Heart right ventricle (tissue), 16 donors: ENCODE results near the gene C10orf67. TPM values are rescaled to one million over a fixed set of nuclear protein-coding genes. Genes with fewer than 3 reads are reported as not detected.

ENCODE experiments used
- ATAC-seq, 8 donors: fragments of 200-7000 bp; cut with Tn5 transposase; one replicate each; pipeline ENCODE4 v1.9.1; 2020; ENCODE audit warnings: mild to moderate bottlenecking in 8 of 8, moderate library complexity in 8 of 8, moderate number of reproducible peaks in 1 of 8
- DNase-seq, 2 donors: peaks; one replicate each; pipeline ENCODE4 v3.0.0-alpha.2; 2020
- H3K27ac ChIP-seq, 10 donors: fragments of 200-600 bp; sonication (generic) in 2 of 10; one replicate each; pipeline versions ENCODE4 v1.5.0 to v1.8.0; 2020 to 2022; ENCODE audit warnings: mild to moderate bottlenecking in 3 of 10
- H3K27me3 ChIP-seq, 7 donors: fragments of 200-600 bp; one replicate each; pipeline ENCODE4 v1.8.0; 2021 to 2022; ENCODE audit warnings: mild to moderate bottlenecking in 2 of 7
- H3K36me3 ChIP-seq, 9 donors: fragments of 200-600 bp; sonication (generic) in 1 of 9; one replicate each; pipeline versions ENCODE4 v1.5.0 to v1.8.0; 2020 to 2022; ENCODE audit warnings: mild to moderate bottlenecking in 2 of 9
- H3K4me1 ChIP-seq, 9 donors: fragments of 200-600 bp; sonication (generic) in 1 of 9; one replicate each; pipeline versions ENCODE4 v1.5.0 to v1.8.0; 2020 to 2022; ENCODE audit warnings: mild to moderate bottlenecking in 4 of 9
- H3K4me3 ChIP-seq, 10 donors: fragments of 200-600 bp; sonication (generic) in 2 of 10; one replicate each; pipeline versions ENCODE4 v1.5.0 to v1.8.0; 2020 to 2022; ENCODE audit warnings: mild to moderate bottlenecking in 7 of 10, moderate library complexity in 2 of 10
- H3K9me3 ChIP-seq, 11 donors: fragments of 200-600 bp in 10 of 11; sonication (generic) in 2 of 11; one replicate each; pipeline versions ENCODE4 v1.5.0 to v1.8.0; 2013 to 2022; ENCODE audit warnings: mild to moderate bottlenecking in 2 of 11, control low read depth in 1 of 11, moderate library complexity in 1 of 11
- WGBS, 2 donors: extraction: QIAGEN DNeasy Blood & Tissue Kit; methylation state at CpG; one replicate each; pipeline ENCODE4 v1.1.7; 2013; ENCODE audit warnings: inconsistent platforms in 1 of 2; 5-methylcytosine and 5-hydroxymethylcytosine counted together
- intact Hi-C, 10 donors: fragments of 100-400 bp; cut with DNase I; formaldehyde crosslinking; loops; one replicate each; pipeline versions ENCODE4 v1.11.1 to v1.14.2; 2022
- polyA plus RNA-seq, 2 donors: library from polyadenylated mRNA; stranded (reverse); fragments of 200-250 nt; gene quantifications; one replicate each; pipeline ENCODE4 v1.2.3, GENCODE V29; 2013
- total RNA-seq, 10 donors: library from RNA; stranded (reverse); fragmentation: NEBNext Ultra II Directional in 3 of 10; extraction: Animal tissue kit (Norgen Biotek cat#: 25700) in 3 of 10; gene quantifications; one replicate each; pipeline versions ENCODE4 v1.2.1 to v1.2.4, GENCODE V29; 2021 to 2023
- TF ChIP-seq, protein P1 (sequence below), 9 donors: fragments of 200-600 bp; sonication (generic) in 2 of 9; IDR thresholded peaks; one replicate each; pipeline versions ENCODE4 v1.5.0 to v1.8.0; 2021 to 2022; ENCODE audit warnings: antibody characterized with exemption in 9 of 9, mild to moderate bottlenecking in 5 of 9, moderate library complexity in 1 of 9
- donor health status: Arrhythmogenic right ventricular cardiomyopathy.
- donor health status: ischemic (EF 13 %, LVEDD 7.1; RV severe dilation, severe dysfunction).
- donor health status: healthy with polysubstance abuse.
- donor health status: DM: no; HTN: yes; CAD: no.
- donor health status: DM: no; HTN: no; CAD: no.
- donor health status: ischemic (EF 25% LVEDD 6.9; RV normal size, moderate dysfunction).
- donor health status: ischemic (EF 25% LVEDD 5.7; RV mildly dilated, moderate dysfunction).
- donor health status: healthy.
- donor health status: DM: yes; HTN: yes; CAD: no.
- donor health status: Ischemic cardiomyopathy.
- donor health status: ischemic (EF 35%, LVEDD 5.7; RV mildly dilated, moderate dysfunction).
- donor health status: nonischemic (EF 11% LVEDD 7.7; RV severe dilation, severe dysfunction).
- donor health status: DM: yes; HTN: yes; CAD: no.
- donor health status: PGD.
- donor health status: ischemic (EF 29% LVEDD 5.4; RV normal size, mild dysfunction).
- donor health status: nonischemic (EF 23%, LVEDD 6.1; RV moderate dilation, normal function).

The C10orf67 gene
- total and polyA plus RNA-seq, 12 donors, result 0.15 to 1.5 (median 0.40) TPM

DNA sequence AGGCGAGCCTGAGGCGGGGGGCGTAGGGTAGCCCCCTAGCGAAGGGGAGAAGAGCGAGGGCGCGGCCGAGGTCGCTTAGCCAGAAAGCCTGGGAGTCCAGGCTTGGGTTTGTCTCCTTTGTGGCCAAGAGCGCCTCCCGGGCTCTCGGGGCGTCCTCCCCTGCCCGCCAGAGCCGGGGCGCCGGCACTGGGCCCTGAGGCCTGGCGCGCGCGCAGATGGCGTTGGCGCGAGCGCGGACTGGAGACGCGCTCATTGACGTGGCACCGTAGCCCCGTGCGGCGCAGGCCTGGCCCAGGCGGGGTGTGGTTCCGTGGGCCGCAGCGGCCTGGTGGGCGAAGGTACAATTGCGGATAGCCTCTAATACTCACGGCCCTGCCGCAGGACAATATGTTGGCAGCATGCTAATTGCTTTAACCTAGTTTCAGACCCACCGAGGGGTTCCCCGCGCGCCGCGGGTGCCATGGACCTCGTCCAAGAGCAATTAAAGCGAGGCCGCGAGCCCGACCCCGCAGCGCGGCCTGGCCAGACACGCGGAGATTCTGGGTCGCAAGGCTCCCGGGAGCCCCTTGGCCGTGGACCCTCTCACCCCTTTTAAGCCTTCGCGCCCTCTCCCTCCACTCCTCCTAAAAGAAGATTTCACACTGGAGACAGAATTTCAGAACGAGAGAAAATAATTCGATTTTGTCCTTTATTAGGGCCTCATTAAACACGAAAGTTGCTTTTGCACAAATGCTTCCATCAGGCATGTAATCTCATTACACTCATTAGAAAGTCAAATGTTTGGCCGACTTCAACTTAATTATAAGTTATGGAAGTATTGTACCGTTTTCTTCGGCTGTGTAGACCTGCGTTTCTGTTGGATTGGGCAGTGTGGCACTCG, 149.4 kb downstream of the C10orf67 start:
- WGBS, 2 donors, result 3% methylated on average over 70 of the region's 70 CpGs
- Histone ChIP-seq H3K4me3 (peak overlapping the region in 8 of 10 donors; percentile 1 to 31 (median 20)), H3K27ac (no peak overlapping the region), H3K9me3 (no peaks in the 10 kb centered on the region), H3K36me3 (no peaks in the 10 kb centered on the region), H3K27me3 (peaks cover 34 to 99% (median 98%) of the 10 kb centered on the region in 7 donors), H3K4me1 (peaks cover 0 to 21% (median 7%) of the 10 kb centered on the region in 9 donors)
- intact Hi-C loops, result no loop called here
- DNase-seq, result no peak
- TF ChIP-seq, protein P1, sequence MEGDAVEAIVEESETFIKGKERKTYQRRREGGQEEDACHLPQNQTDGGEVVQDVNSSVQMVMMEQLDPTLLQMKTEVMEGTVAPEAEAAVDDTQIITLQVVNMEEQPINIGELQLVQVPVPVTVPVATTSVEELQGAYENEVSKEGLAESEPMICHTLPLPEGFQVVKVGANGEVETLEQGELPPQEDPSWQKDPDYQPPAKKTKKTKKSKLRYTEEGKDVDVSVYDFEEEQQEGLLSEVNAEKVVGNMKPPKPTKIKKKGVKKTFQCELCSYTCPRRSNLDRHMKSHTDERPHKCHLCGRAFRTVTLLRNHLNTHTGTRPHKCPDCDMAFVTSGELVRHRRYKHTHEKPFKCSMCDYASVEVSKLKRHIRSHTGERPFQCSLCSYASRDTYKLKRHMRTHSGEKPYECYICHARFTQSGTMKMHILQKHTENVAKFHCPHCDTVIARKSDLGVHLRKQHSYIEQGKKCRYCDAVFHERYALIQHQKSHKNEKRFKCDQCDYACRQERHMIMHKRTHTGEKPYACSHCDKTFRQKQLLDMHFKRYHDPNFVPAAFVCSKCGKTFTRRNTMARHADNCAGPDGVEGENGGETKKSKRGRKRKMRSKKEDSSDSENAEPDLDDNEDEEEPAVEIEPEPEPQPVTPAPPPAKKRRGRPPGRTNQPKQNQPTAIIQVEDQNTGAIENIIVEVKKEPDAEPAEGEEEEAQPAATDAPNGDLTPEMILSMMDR (IDR thresholded peaks at IDR 0.05), result no peak
- ATAC-seq, result no peak

DNA sequence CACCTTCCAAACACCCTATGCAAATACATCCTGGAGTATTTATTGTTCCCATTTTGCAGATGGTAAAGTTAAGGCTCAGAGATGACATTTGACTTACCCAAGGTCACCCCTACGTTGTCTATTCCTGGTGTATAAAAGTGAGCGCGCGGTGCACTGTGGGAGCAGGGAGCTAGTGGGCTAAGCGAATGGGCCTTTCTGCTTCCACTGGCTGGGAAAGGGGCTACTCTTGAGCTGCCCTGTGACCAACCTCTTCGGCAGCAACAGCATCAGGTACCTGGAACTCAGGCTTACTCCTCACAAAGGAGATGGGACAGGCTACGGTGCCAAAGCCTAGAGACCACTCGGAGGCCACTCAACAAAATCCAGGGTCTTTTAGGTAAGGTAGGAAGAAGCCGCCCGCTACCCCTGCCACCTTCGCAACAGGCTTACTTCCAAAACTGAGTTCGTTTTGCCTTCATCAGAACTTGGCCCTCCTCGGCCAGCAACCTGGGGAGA, 150.1 kb downstream of the C10orf67 start:
- WGBS, 2 donors, result 6 to 8% methylated on average over 13 of the region's 13 CpGs
- DNase-seq (no peak), ATAC-seq (no peak)
- no peak overlapping the region for H3K27ac ChIP-seq
- H3K4me3 ChIP-seq, result peak overlapping the region in 7 of 10 donors; percentile 1 to 31 (median 20)
- peaks cover 0 to 19% (median 7%) of the 10 kb centered on the region in 9 donors for H3K4me1 ChIP-seq
- no peaks in the 10 kb centered on the region for H3K36me3 ChIP-seq
- H3K27me3 ChIP-seq, result peaks cover 34 to 99% (median 98%) of the 10 kb centered on the region in 7 donors
- H3K9me3 ChIP-seq, result no peaks in the 10 kb centered on the region
- intact Hi-C loops, result no loop called here
- TF ChIP-seq, protein P1 (IDR thresholded peaks at IDR 0.05), result no peak

DNA sequence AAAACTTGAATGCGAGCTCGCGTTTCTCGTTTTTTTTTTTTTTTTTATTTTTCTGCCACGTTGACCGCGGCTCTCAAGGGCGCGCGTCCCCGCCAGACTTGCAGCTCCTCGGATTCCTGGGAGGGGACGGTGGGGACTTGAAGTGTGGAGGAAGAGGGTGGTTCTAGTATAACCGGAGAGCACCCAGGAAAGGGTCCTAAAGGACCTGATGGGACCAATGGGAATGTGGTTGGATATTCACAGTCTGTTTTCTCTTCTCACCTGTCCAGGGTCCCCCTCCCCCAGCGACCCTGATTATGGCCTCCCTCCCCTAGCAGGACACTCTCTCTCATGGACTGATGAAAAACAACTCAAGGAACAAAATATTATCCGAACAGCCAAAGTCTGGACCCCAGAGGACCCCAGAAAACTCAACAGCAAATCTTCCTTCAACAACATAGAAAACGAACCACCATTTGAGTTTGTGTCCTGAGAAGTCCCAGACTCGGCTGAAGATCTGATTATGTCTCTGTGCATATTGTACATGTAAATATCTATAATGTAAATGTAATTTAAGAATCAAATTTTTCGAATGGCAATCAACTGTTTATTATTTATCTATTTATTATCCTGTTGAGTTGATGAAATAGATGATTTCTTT, 151.0 kb downstream of the C10orf67 start:
- 3% methylated on average over 19 of the region's 19 CpGs for WGBS, 2 donors
- H3K4me1 ChIP-seq, result peaks cover 0 to 19% (median 7%) of the 10 kb centered on the region in 9 donors
- no peaks in the 10 kb centered on the region for H3K9me3 ChIP-seq
- ATAC-seq, result no peak
- H3K4me3 ChIP-seq, result no peak overlapping the region
- TF ChIP-seq, protein P1 (IDR thresholded peaks at IDR 0.05), result no peak
- H3K27me3 ChIP-seq, result peaks cover 30 to 99% (median 95%) of the 10 kb centered on the region in 7 donors
- intact Hi-C loops, result loop anchor here in 1 of 10 donors (1.0 kb wide), 1 partner anchor 22 kb away; no protein-coding TSS in a partner anchor
- H3K36me3 ChIP-seq, result no peaks in the 10 kb centered on the region
- no peak overlapping the region for H3K27ac ChIP-seq
- DNase-seq, result no peak

DNA sequence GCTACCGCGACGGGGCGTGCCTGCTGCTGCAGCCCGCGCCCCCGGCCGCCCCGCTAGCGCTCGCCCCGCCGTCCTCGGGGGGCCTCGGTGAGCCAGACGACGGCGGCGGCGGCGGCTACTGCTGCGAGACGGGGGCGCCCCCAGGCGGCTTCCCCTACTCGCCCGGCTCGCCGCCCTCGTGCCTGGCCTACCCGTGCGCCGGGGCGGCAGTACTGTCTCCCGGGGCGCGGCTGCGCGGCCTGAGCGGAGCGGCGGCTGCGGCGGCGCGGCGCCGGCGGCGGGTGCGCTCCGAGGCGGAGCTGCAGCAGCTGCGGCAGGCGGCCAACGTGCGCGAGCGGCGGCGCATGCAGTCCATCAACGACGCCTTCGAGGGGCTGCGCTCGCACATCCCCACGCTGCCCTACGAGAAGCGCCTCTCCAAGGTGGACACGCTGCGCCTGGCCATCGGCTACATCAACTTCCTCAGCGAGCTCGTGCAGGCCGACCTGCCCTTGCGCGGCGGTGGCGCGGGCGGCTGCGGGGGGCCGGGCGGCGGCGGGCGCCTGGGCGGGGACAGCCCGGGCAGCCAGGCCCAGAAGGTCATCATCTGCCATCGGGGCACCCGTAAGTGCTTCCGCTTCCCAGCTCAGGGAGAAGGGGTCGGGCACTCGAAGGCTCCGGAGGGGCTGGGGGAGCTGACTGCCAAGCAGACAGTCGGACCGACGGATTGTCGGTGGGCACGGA, 151.7 kb downstream of the C10orf67 start:
- peaks cover 0 to 19% (median 7%) of the 10 kb centered on the region in 9 donors for H3K4me1 ChIP-seq
- 1% methylated on average over 92 to 100 of the region's 100 CpGs for WGBS, 2 donors
- H3K27me3 ChIP-seq, result peaks cover 30 to 98% (median 94%) of the 10 kb centered on the region in 7 donors
- H3K4me3 ChIP-seq, result no peak overlapping the region
- DNase-seq (no peak), ATAC-seq (no peak)
- H3K27ac ChIP-seq, result no peak overlapping the region
- H3K36me3 ChIP-seq, result no peaks in the 10 kb centered on the region
- TF ChIP-seq, protein P1 (IDR thresholded peaks at IDR 0.05), result no peak
- intact Hi-C loops, result loop anchor here in 1 of 10 donors (1.0 kb wide), 1 partner anchor 22 kb away; no protein-coding TSS in a partner anchor
- H3K9me3 ChIP-seq, result no peaks in the 10 kb centered on the region
